GM12878 (cell line): ENCODE results near the gene DLG2. TPM values are rescaled to one million over a fixed set of nuclear protein-coding genes. Genes with fewer than 3 reads are reported as not detected.

Experiments used
- FOXK2 ChIP-seq: fragments of 450-650 bp; IDR thresholded peaks from 2 replicates; pipeline ENCODE4 v1.6.1; 2017; ENCODE audit warnings: mild to moderate bottlenecking, moderate library complexity
- polyA plus RNA-seq, 11 experiments: library from polyadenylated mRNA; depleted of rRNA in 4 of 11; unstranded in 6 of 11; stranded (reverse) in 5 of 11; fragments of >200 nt; fragmentation: Nextera tagmentation in 4 of 11; fragmentation: Illumina TruSeq in 1 of 11; extraction: Ambion mirVana in 4 of 11; extraction: Trizol in 1 of 11; gene quantifications; 1 replicate in 1 of 11; 2 replicates in 10 of 11; pipeline versions ENCODE4 v1.2.1 to v1.2.3, GENCODE V29; 2011 to 2016; ENCODE audit warnings: inconsistent platforms in 2 of 11, missing spikeins in 2 of 11, low read depth in 1 of 11
- total RNA-seq, 4 experiments: library from RNA; depleted of rRNA in 3 of 4; stranded (reverse); fragments of >200 nt in 3 of 4; fragmentation: Illumina TruSeq in 1 of 4; extraction: Trizol in 1 of 4; gene quantifications; 2 replicates each; pipeline versions ENCODE4 v1.2.1 to v1.2.3, GENCODE V29; 2013 to 2021
- TF ChIP-seq, protein P1 (sequence below): IDR thresholded peaks from 2 replicates; pipeline ENCODE4 v1.6.1; 2012; ENCODE audit warnings: low read depth, low read length, improper control_type of control experiment
- TF ChIP-seq, protein P2 (sequence below): IDR thresholded peaks from 2 replicates; pipeline ENCODE4 v1.6.1; 2011; ENCODE audit warnings: mild to moderate bottlenecking, low read depth, low read length, moderate library complexity; ENCODE audit not compliant: insufficient replicate concordance
- TF ChIP-seq, protein P3 (sequence below): fragments of 450-650 bp; IDR thresholded peaks from 2 replicates; pipeline ENCODE4 v1.6.1; 2016; ENCODE audit warnings: mild to moderate bottlenecking, moderate library complexity, borderline replicate concordance

DLG2 gene
- total and polyA plus RNA-seq, 10 of the 15 experiments (the other 5 are each of a cell fraction or from before 2014, with no cell fraction given): 0.09 to 0.98 (median 0.35) TPM

DNA sequence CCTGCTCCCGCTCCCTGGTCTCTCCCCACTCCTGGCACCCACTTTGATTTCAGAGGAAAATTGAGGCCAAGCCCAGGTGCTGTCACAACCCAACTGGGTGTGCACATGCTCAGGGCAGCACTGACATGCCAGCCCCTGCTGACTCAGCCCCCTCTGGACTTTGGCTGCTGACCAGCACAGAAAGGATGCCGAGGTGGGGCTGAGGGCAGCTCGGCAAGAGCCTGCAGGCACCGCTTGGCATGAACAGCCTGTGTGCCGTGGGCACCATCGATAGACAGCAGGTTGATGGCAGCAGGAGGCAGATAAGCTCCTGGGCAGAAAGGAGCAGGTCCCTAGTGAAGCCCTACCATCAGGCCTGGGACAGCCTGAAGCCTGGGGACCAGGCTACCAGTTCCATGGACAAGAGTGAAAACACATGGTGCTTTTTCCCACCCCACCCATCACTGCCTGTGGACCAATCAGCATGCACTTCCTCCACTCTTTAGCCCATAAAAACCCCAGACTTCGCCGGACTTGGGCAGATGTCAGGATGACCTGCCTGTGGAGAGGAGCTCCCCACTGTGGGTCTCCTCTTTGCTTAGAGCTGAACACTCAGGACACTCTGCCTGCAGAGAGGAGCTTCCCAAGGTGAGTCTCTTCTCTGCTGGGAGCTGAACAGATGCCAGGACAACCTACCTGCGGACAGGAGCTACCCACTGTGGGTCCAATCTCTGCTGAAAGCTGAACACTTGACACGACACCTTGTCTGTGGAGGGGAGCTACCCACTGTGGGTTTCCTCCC, 832.3 kb downstream of the DLG2 start (continued):
- TF ChIP-seq, protein P1, sequence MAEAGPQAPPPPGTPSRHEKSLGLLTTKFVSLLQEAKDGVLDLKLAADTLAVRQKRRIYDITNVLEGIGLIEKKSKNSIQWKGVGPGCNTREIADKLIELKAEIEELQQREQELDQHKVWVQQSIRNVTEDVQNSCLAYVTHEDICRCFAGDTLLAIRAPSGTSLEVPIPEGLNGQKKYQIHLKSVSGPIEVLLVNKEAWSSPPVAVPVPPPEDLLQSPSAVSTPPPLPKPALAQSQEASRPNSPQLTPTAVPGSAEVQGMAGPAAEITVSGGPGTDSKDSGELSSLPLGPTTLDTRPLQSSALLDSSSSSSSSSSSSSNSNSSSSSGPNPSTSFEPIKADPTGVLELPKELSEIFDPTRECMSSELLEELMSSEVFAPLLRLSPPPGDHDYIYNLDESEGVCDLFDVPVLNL: no peak
- no peak for TF ChIP-seq FOXK2
- TF ChIP-seq, protein P2, sequence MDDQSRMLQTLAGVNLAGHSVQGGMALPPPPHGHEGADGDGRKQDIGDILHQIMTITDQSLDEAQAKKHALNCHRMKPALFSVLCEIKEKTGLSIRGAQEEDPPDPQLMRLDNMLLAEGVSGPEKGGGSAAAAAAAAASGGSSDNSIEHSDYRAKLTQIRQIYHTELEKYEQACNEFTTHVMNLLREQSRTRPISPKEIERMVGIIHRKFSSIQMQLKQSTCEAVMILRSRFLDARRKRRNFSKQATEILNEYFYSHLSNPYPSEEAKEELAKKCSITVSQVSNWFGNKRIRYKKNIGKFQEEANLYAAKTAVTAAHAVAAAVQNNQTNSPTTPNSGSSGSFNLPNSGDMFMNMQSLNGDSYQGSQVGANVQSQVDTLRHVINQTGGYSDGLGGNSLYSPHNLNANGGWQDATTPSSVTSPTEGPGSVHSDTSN: no peak
- TF ChIP-seq, protein P3, sequence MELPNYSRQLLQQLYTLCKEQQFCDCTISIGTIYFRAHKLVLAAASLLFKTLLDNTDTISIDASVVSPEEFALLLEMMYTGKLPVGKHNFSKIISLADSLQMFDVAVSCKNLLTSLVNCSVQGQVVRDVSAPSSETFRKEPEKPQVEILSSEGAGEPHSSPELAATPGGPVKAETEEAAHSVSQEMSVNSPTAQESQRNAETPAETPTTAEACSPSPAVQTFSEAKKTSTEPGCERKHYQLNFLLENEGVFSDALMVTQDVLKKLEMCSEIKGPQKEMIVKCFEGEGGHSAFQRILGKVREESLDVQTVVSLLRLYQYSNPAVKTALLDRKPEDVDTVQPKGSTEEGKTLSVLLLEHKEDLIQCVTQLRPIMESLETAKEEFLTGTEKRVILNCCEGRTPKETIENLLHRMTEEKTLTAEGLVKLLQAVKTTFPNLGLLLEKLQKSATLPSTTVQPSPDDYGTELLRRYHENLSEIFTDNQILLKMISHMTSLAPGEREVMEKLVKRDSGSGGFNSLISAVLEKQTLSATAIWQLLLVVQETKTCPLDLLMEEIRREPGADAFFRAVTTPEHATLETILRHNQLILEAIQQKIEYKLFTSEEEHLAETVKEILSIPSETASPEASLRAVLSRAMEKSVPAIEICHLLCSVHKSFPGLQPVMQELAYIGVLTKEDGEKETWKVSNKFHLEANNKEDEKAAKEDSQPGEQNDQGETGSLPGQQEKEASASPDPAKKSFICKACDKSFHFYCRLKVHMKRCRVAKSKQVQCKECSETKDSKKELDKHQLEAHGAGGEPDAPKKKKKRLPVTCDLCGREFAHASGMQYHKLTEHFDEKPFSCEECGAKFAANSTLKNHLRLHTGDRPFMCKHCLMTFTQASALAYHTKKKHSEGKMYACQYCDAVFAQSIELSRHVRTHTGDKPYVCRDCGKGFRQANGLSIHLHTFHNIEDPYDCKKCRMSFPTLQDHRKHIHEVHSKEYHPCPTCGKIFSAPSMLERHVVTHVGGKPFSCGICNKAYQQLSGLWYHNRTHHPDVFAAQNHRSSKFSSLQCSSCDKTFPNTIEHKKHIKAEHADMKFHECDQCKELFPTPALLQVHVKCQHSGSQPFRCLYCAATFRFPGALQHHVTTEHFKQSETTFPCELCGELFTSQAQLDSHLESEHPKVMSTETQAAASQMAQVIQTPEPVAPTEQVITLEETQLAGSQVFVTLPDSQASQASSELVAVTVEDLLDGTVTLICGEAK: no peak
